NCI-H2107 (cell line): Measurements from ENCODE around the gene P2RY13.

ENCODE experiments used
- DNase-seq: peaks from one replicate; lab custom pipeline; 2025; lab: John Stamatoyannopoulos, UW

Gene P2RY13

GRCh38 chr3:151293127-151293526 is 36.2 kb downstream of the P2RY13 start:
- no peak for DNase-seq

- DNase-seq, result no peak
Observed at GRCh38 chr3:151290673-151291072, 38.7 kb downstream of the P2RY13 start.

- DNase-seq, result no peak
Observed at GRCh38 chr3:151289445-151289844, 39.9 kb downstream of the P2RY13 start.

- no peak for DNase-seq
Observed at GRCh38 chr3:151285940-151286339, 43.4 kb downstream of the P2RY13 start.

- no peak for DNase-seq
Observed at GRCh38 chr3:151283907-151284461, 45.4 kb downstream of the P2RY13 start.

GRCh38 chr3:151283387-151283786 is 46.0 kb downstream of the P2RY13 start:
- no peak for DNase-seq

- DNase-seq, result no peak
Observed at GRCh38 chr3:151282921-151283320, 46.4 kb downstream of the P2RY13 start.

GRCh38 chr3:151281671-151282324 is 47.6 kb downstream of the P2RY13 start:
- DNase-seq, result no peak

- DNase-seq, result no peak
Observed at GRCh38 chr3:151278230-151278629, 51.1 kb downstream of the P2RY13 start, which contains the start of gene P2RY14. Gene P2RY14, minus strand, starts transcription at chr3:151278542. Its CDS starts 64,226 bp downstream, at chr3:151214316.

GRCh38 chr3:151276687-151277042 is 52.7 kb downstream of the P2RY13 start:
- no peak for DNase-seq
